CD4-positive, alpha-beta memory T cell (primary cell): ENCODE results near the gene PLD5. TPM values are rescaled to one million over a fixed set of nuclear protein-coding genes. Genes with fewer than 3 reads are reported as not detected.
"Not testable (repeated sequence)": the region's sequence is repeated elsewhere in the genome, so short reads cannot be mapped to it uniquely, and the experiment has no call there.

Experiments
- CTCF ChIA-PET: fragments of 350-600 bp; sonication (Branson Sonifier 250); formaldehyde crosslinking; loops from one replicate; lab custom pipeline; 2021; ENCODE audit warnings: inconsistent platforms; ENCODE audit not compliant: partially characterized antibody; lab: Charles Lee
- POLR2A ChIA-PET: fragments of 350-600 bp; sonication (Branson Sonifier 250); formaldehyde crosslinking; loops from one replicate; lab custom pipeline; 2021; ENCODE audit not compliant: partially characterized antibody; lab: Charles Lee
- DNase-seq, 5 donors: peaks; one replicate each; pipeline versions ENCODE4 v3.0.0 to v3.0.0-alpha.2; 2020 to 2022; ENCODE audit warnings: mixed read lengths in 1 of 5
- H3K27ac ChIP-seq: one replicate; pipeline ENCODE4 v1.7.0; 2013; ENCODE audit warnings: low read depth, low read length
- H3K27me3 ChIP-seq: 2 replicates; pipeline ENCODE4 v1.7.0; 2013; ENCODE audit warnings: mild to moderate bottlenecking, low read length, moderate library complexity; ENCODE audit not compliant: insufficient read depth
- H3K36me3 ChIP-seq: 2 replicates; pipeline ENCODE4 v1.7.0; 2013; ENCODE audit warnings: mild to moderate bottlenecking, low read length, moderate library complexity; ENCODE audit not compliant: insufficient read depth
- H3K4me1 ChIP-seq: 2 replicates; pipeline ENCODE4 v1.7.0; 2013; ENCODE audit warnings: mild to moderate bottlenecking, low read length, moderate library complexity; ENCODE audit not compliant: insufficient read depth
- H3K4me3 ChIP-seq, 2 donors: one replicate each; pipeline ENCODE4 v1.7.0; 2013; ENCODE audit warnings: low read length in 2 of 2, mild to moderate bottlenecking in 1 of 2
- H3K9me3 ChIP-seq, 2 donors: one replicate each; pipeline ENCODE4 v1.7.0; 2013; ENCODE audit warnings: low read length in 2 of 2, control low read depth in 1 of 2; ENCODE audit not compliant: control insufficient read depth in 1 of 2
- H3K27ac Mint-ChIP-seq, 7 donors: one replicate each; pipeline ENCODE4 v1.8.0; 2020 to 2021; ENCODE audit warnings: mixed read lengths in 7 of 7, mild to moderate bottlenecking in 6 of 7, inconsistent platforms in 3 of 7, moderate library complexity in 3 of 7
- H3K27me3 Mint-ChIP-seq, 2 donors: one replicate each; pipeline ENCODE4 v1.8.0; 2020 to 2021; ENCODE audit warnings: mixed read lengths in 2 of 2
- H3K36me3 Mint-ChIP-seq, 2 donors: one replicate each; pipeline ENCODE4 v1.8.0; 2020 to 2021; ENCODE audit warnings: mixed read lengths in 2 of 2, inconsistent platforms in 1 of 2, mild to moderate bottlenecking in 1 of 2
- H3K4me1 Mint-ChIP-seq, 4 donors: one replicate each; pipeline ENCODE4 v1.8.0; 2020 to 2021; ENCODE audit warnings: mixed read lengths in 4 of 4, mild to moderate bottlenecking in 1 of 4
- H3K4me3 Mint-ChIP-seq, 8 donors: one replicate each; pipeline ENCODE4 v1.8.0; 2020 to 2021; ENCODE audit warnings: mixed read lengths in 8 of 8, mild to moderate bottlenecking in 7 of 8, moderate library complexity in 6 of 8, inconsistent platforms in 3 of 8
- H3K9me3 Mint-ChIP-seq, 8 donors: one replicate each; pipeline ENCODE4 v1.8.0; 2020 to 2021; ENCODE audit warnings: mixed read lengths in 8 of 8, mild to moderate bottlenecking in 5 of 8, inconsistent platforms in 3 of 8, moderate library complexity in 1 of 8
- intact Hi-C: fragments of 100-400 bp; cut with micrococcal nuclease; formaldehyde crosslinking; loops from one replicate; pipeline ENCODE4 v1.15.1; 2023
- polyA plus RNA-seq, 2 donors: library from polyadenylated mRNA; unstranded; fragments of 300-500 nt; fragmentation: Illumina TruSeq; gene quantifications; one replicate each; pipeline ENCODE4 v1.2.3, GENCODE V29; 2021
- total RNA-seq, 2 experiments: library from RNA; stranded (reverse); gene quantifications; one replicate each; pipeline ENCODE4 v1.2.3, GENCODE V29; 2021

Gene PLD5
- total and polyA plus RNA-seq, 4 experiments from 2014 or later: not detected

- H3K27me3 ChIP-seq, CTCF ChIA-PET, H3K27me3 Mint-ChIP-seq, H3K36me3 ChIP-seq, H3K27ac Mint-ChIP-seq, H3K27ac ChIP-seq, H3K9me3 ChIP-seq, POLR2A ChIA-PET, H3K4me1 ChIP-seq, H3K4me3 ChIP-seq, H3K36me3 Mint-ChIP-seq, H3K9me3 Mint-ChIP-seq, H3K4me3 Mint-ChIP-seq, intact Hi-C loops, H3K4me1 Mint-ChIP-seq, DNase-seq: not testable (repeated sequence)
Observed at GRCh38 chr1:242282758-242283485, 241.6 kb downstream of the PLD5 start.

- H3K27me3 ChIP-seq, POLR2A ChIA-PET, H3K9me3 ChIP-seq, H3K4me3 ChIP-seq, H3K4me1 Mint-ChIP-seq, CTCF ChIA-PET, intact Hi-C loops, H3K36me3 ChIP-seq, H3K9me3 Mint-ChIP-seq, H3K36me3 Mint-ChIP-seq, DNase-seq, H3K27me3 Mint-ChIP-seq, H3K4me1 ChIP-seq, H3K27ac ChIP-seq, H3K4me3 Mint-ChIP-seq, H3K27ac Mint-ChIP-seq: not testable (repeated sequence)
Observed at GRCh38 chr1:242278406-242278805, 246.1 kb downstream of the PLD5 start.

GRCh38 chr1:242276769-242277168 lies 247.7 kb downstream of the PLD5 start:
- H3K27ac Mint-ChIP-seq, intact Hi-C loops, POLR2A ChIA-PET, H3K36me3 Mint-ChIP-seq, H3K36me3 ChIP-seq, H3K27me3 Mint-ChIP-seq, H3K4me1 ChIP-seq, H3K4me3 ChIP-seq, H3K4me1 Mint-ChIP-seq, CTCF ChIA-PET, DNase-seq, H3K4me3 Mint-ChIP-seq, H3K27ac ChIP-seq, H3K27me3 ChIP-seq, H3K9me3 Mint-ChIP-seq, H3K9me3 ChIP-seq: not testable (repeated sequence)

GRCh38 chr1:242267004-242267403 lies 257.5 kb downstream of the PLD5 start:
- H3K36me3 Mint-ChIP-seq, POLR2A ChIA-PET, H3K36me3 ChIP-seq, H3K9me3 Mint-ChIP-seq, H3K27ac Mint-ChIP-seq, H3K9me3 ChIP-seq, H3K4me1 ChIP-seq, DNase-seq, H3K4me1 Mint-ChIP-seq, H3K27me3 ChIP-seq, H3K27ac ChIP-seq, H3K4me3 Mint-ChIP-seq, H3K4me3 ChIP-seq, CTCF ChIA-PET, H3K27me3 Mint-ChIP-seq, intact Hi-C loops: not testable (repeated sequence)

GRCh38 chr1:242264419-242264818 lies 260.1 kb downstream of the PLD5 start:
- H3K4me1 ChIP-seq, DNase-seq, H3K27ac ChIP-seq, H3K4me3 Mint-ChIP-seq, CTCF ChIA-PET, POLR2A ChIA-PET, H3K27me3 Mint-ChIP-seq, H3K36me3 ChIP-seq, H3K27ac Mint-ChIP-seq, H3K36me3 Mint-ChIP-seq, intact Hi-C loops, H3K27me3 ChIP-seq, H3K9me3 ChIP-seq, H3K4me3 ChIP-seq, H3K4me1 Mint-ChIP-seq: not testable (repeated sequence)
- H3K9me3 Mint-ChIP-seq: peaks cover 0 to 10% (median 2%) of the 10 kb centered on the region in 8 donors

- no peak overlapping the region for H3K27ac Mint-ChIP-seq
- intact Hi-C loops: no loop called here
- CTCF ChIA-PET: no interaction called here
Observed at GRCh38 chr1:242245255-242245654, 279.2 kb downstream of the PLD5 start.

GRCh38 chr1:242243472-242243871 lies 281.0 kb downstream of the PLD5 start:
- Histone ChIP-seq H3K27ac (no peak overlapping the region), H3K36me3 (no peaks in the 10 kb centered on the region), H3K9me3 (no peaks in the 10 kb centered on the region), H3K4me1 (no peaks in the 10 kb centered on the region), H3K4me3 (no peak overlapping the region), H3K27me3 (no peaks in the 10 kb centered on the region)
- intact Hi-C loops: no loop called here
- no peaks in the 10 kb centered on the region for H3K27me3 Mint-ChIP-seq
- H3K4me1 Mint-ChIP-seq: peaks cover 0 to 1% (median under 1%) of the 10 kb centered on the region in 4 donors
- H3K36me3 Mint-ChIP-seq: no peaks in the 10 kb centered on the region
- ChIA-PET CTCF (no interaction called here), POLR2A (no interaction called here)
- H3K9me3 Mint-ChIP-seq: no peaks in the 10 kb centered on the region
- H3K27ac Mint-ChIP-seq: no peak overlapping the region
- DNase-seq: no peak
- H3K4me3 Mint-ChIP-seq: peak overlapping the region in 1 of 8 donors; percentile 18

More at GRCh38 chr1:242245255-242245654, 279.2 kb downstream of the PLD5 start:
- Histone ChIP-seq H3K27me3 (no peaks in the 10 kb centered on the region), H3K36me3 (no peaks in the 10 kb centered on the region), H3K9me3 (no peaks in the 10 kb centered on the region), H3K4me1 (no peaks in the 10 kb centered on the region), H3K4me3 (no peak overlapping the region), H3K27ac (no peak overlapping the region)
- Mint-ChIP-seq H3K36me3 (no peaks in the 10 kb centered on the region), H3K4me3 (no peak overlapping the region), H3K9me3 (no peaks in the 10 kb centered on the region), H3K4me1 (peaks cover 0 to 1% (median under 1%) of the 10 kb centered on the region in 4 donors), H3K27me3 (peaks cover 0 to 2% of the 10 kb centered on the region in 2 donors)
- POLR2A ChIA-PET: interaction anchor here (0.6 kb wide), 1 partner anchor 276 kb away, joined by 3 read pairs; no protein-coding TSS in a partner anchor
- no peak for DNase-seq
